Right lobe of liver (tissue), 4 donors: ENCODE measurements around the gene EIF1.

Experiments
- CTCF ChIP-seq, 4 donors: fragments of 200-600 bp in 3 of 4; fragments of 450-650 bp in 1 of 4; IDR thresholded peaks; one replicate each; pipeline versions ENCODE4 v1.5.1 to v1.8.0; 2016 to 2022; ENCODE audit warnings: antibody characterized with exemption in 4 of 4, mild to moderate bottlenecking in 2 of 4
- POLR2A ChIP-seq: fragments of 450-650 bp; IDR thresholded peaks from one replicate; pipeline ENCODE4 v1.6.1; 2017; ENCODE audit warnings: antibody characterized with exemption, mild to moderate bottlenecking
- donor health status: DM: no; HTN: no; CAD: no.
- donor health status: DM: no; HTN: no; CAD: no.
- donor health status: DM: no; HTN: yes; CAD: no.

GRCh38 chr17:41738077-41738800 is 49.6 kb downstream of the EIF1 start:
- TF ChIP-seq POLR2A (no peak), CTCF (IDR thresholded peaks at IDR 0.05) (peak; percentile 98 to 100 (median 98))
